Measurements from ENCODE around the gene SLC7A4. TPM values are rescaled to one million over a fixed set of nuclear protein-coding genes. Genes with fewer than 3 reads are reported as not detected.

The SLC7A4 gene
- total and polyA plus RNA-seq, 10 of the 15 experiments (the other 5 are each of a cell fraction or from before 2014, with no cell fraction given) = 0.06 to 0.25 (median 0.14) TPM; not detected in 6

DNA sequence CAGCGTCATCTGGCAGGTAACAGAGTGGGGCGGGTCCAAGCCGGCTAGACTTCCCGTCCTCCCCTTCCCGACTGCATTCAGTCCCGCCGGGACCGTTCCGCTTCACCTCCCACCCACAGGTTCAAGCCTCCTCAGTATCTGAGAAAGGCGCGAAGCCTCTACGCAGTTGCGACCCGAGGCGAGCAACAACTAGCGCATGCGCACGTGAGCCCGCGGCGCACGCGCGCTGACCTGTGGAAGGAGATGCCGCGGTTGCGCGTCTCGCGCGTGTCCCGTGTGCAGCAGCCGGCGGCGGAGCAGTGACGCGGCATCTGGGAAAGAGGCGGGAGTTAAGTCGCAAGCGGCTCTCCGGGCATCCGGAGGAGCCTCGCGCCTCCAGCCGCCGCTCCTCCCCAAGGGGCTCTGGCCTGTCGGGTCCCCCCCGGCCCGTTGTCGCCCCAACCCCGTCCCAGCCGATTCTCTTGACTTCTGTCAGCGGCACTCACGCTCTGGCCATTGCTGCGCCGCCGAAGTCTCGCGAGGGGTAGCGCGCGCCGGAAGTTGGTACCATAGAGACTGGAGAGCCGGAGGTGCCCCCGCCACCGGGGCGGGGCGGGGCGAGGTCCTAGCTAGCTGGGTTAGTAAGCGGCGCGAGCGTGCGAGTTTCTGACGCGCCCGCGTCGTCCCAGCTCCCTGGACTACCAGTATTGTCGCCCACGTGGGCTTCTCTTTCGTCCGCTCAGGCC is 30.6 kb downstream of the SLC7A4 start, which contains the start of gene THAP7 (continued):
- TF ChIP-seq GATAD2B (conservative IDR thresholded peaks at IDR 0.05; ENCODE audit: low read depth) = peak; percentile 72

- H3K27ac ChIP-seq (ENCODE audit: control insufficient read depth, insufficient read depth) = peak overlapping the region; percentile 96
- intact Hi-C loops (cut with micrococcal nuclease; ENCODE audit: unreplicated experiment) = no loop called here
- H3K27me3 ChIP-seq (replicated peaks in 1 of 2; ENCODE audit: control insufficient read depth in 2 of 2, insufficient read depth in 2 of 2, low read length in 1 of 2) = no peaks in the 10 kb centered on the region
- H3K9me3 ChIP-seq (replicated peaks; ENCODE audit: control insufficient read depth, insufficient read depth, low read length) = no peaks in the 10 kb centered on the region
- no peak for TF ChIP-seq TAF1 (IDR thresholded peaks at IDR 0.05; ENCODE audit: borderline replicate concordance, low read depth, low read length)
- TF ChIP-seq SREBF2 (IDR thresholded peaks at IDR 0.05; ENCODE audit: low read length) = no peak
- TF ChIP-seq LARP7 (IDR thresholded peaks at IDR 0.05) = peak; percentile 7; the same call in 1 of the 2 replicates
- TF ChIP-seq NR2F1 (conservative IDR thresholded peaks at IDR 0.05) = no peak; the same call in 1 of the 2 replicates
- peaks cover 21% of the 10 kb centered on the region for H3K79me2 ChIP-seq (ENCODE audit: control insufficient read depth, insufficient read depth, low read length)
- H3K4me2 ChIP-seq (ENCODE audit: control insufficient read depth, insufficient read depth) = peak overlapping the region; percentile 90
- H4K20me1 ChIP-seq (ENCODE audit: control insufficient read depth, insufficient read depth) = no peaks in the 10 kb centered on the region
- in situ Hi-C loops (cut with MboI) = no loop called here
- H3K4me3 ChIP-seq = peak overlapping the region; percentile 80
- ChIA-PET SMC1A (ENCODE audit: uncharacterized antibody, unreplicated experiment) (no interaction called here), CTCF (interaction anchor here (1.8 kb wide), 1 partner anchor 19 kb away, joined by 11 read pairs; the partner anchor contains the start of gene LZTR1), RAD21 (ENCODE audit: unreplicated experiment) (no interaction called here), POLR2A (interaction anchor here (0.6 kb wide), 1 partner anchor 84 kb away, joined by 3 read pairs; the partner anchor contains the start of gene CRKL)
- DNase-seq (ENCODE audit: low read depth, low spot score) = no peak
- peaks cover 2 to 4% of the 10 kb centered on the region in 2 experiments; a peak in 1 of 4 replicates for H3K36me3 ChIP-seq (ENCODE audit: control insufficient read depth in 2 of 2, insufficient read depth in 2 of 2, low read length in 1 of 2)
- H3K4me1 ChIP-seq (ENCODE audit: control insufficient read depth, insufficient read depth, low read length) = peaks cover 5% of the 10 kb centered on the region
- no TSS peak for BruUV-seq (replicated peaks)
- ATAC-seq = peak; percentile 18; the same call in 2 of the 3 replicates
- H3K9ac ChIP-seq (ENCODE audit: control insufficient read depth, insufficient read depth, low read length) = peak overlapping the region; percentile 91
- peak overlapping the region; percentile 93 for H2AFZ ChIP-seq (ENCODE audit: control insufficient read depth, low read depth, low read length)
- under 1% methylated on average over 26 of the region's 26 CpGs for WGBS (ENCODE audit: insufficient coverage, insufficient replicate concordance, low lambda C conversion rate, missing lambda C conversion rate)
- FAIRE-seq = no peak
Observed at GRCh38 chr22:21000987-21001600, 31.3 kb downstream of the SLC7A4 start.

All from GM12878 (cell line).